Dendritic cell treated with granulocyte-macrophage colony-stimulating factor and Interleukin-4, amounts not matched to agents 40 ng/mL and 50 ng/mL, for 4 days (primary cell): ENCODE measurements around the gene LRCH1.

ENCODE experiments used
- H3K27ac Mint-ChIP-seq: one replicate; pipeline ENCODE4 v1.8.0; 2022; ENCODE audit warnings: mild to moderate bottlenecking, mixed read lengths
- H3K27me3 Mint-ChIP-seq: one replicate; pipeline ENCODE4 v1.8.0; 2022; ENCODE audit warnings: mild to moderate bottlenecking, mixed read lengths
- H3K36me3 Mint-ChIP-seq: one replicate; pipeline ENCODE4 v1.8.0; 2022; ENCODE audit warnings: low read depth, mixed read lengths
- H3K4me1 Mint-ChIP-seq: one replicate; pipeline ENCODE4 v1.8.0; 2022; ENCODE audit warnings: low read depth, mixed read lengths
- H3K4me3 Mint-ChIP-seq: one replicate; pipeline ENCODE4 v1.8.0; 2022; ENCODE audit warnings: mild to moderate bottlenecking, moderate library complexity, mixed read lengths
- H3K9me3 Mint-ChIP-seq: one replicate; pipeline ENCODE4 v1.8.0; 2022; ENCODE audit warnings: mixed read lengths
- intact Hi-C: fragments of 100-400 bp; cut with micrococcal nuclease; formaldehyde crosslinking; loops from one replicate; pipeline ENCODE4 v1.15.0; 2022

Gene LRCH1

DNA sequence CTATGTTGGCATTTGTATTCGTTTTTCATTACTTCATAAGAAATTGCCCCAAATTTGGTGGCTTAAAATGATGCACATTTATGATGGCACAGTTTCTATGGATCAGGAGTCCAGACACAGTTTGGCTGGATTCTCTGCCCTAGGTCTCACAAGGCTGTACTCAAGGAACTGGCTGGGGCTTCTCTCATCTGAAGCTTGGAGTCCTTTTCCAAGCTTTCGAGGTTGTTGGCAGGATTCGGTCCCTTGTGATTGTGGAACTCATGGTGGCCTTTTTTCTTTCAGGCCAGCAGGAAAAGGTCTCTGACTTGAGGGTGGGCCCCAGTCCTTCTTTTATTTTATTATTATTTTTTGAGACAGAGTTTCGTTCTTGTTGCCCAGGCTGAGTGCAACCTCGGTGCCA, 23.8 kb downstream of the LRCH1 start:
- peaks cover 67% of the 10 kb centered on the region for H3K4me1 Mint-ChIP-seq
- no peaks in the 10 kb centered on the region for H3K9me3 Mint-ChIP-seq
- peaks cover 11% of the 10 kb centered on the region for H3K36me3 Mint-ChIP-seq
- intact Hi-C loops = no loop called here
- H3K27ac Mint-ChIP-seq = no peak overlapping the region
- no peak overlapping the region for H3K4me3 Mint-ChIP-seq
- no peaks in the 10 kb centered on the region for H3K27me3 Mint-ChIP-seq

DNA sequence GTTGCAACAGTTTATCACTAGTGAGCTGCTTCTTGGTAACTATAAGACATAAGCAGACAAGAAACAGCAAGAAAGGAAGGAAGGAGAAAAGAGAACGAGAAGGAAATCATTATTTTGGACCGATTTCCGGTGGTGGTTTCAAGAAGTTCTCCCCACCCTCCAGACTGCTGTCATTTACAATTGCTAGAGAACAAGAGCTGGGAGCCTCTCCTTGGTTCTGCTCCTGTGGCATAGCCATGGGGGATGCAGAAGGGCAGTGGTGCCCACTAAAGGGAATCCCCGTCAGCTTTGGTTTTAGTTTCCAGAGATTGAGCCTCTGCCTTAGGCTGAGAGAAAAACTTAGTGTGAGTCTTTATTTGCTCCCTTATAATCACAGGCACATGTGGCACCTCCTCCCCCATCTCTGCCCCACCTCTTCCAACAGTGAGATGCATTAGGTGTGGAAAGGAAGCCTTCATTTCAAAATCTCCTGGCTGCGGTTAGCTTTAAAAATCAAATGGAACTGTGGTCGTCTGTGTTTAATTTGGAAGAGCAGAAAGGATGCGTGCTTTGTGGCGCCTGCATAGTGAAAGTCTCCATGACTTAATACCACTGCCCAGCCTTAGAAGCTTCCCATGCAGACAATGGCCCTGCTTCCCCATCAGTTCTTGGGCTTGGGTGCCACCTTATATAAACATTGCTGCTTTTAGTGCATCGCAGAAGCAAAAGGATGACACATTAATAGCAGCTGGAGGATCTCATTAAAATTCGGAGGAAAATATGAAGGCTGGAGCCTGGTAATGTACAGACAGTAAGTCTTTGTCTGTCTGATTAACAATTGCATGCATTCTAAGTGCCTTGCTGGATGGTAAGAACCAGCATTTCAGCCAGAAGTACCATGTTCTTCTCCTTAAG, 25.0 kb downstream of the LRCH1 start:
- Mint-ChIP-seq H3K4me3 (no peak overlapping the region), H3K27ac (peak overlapping the region; percentile 65), H3K9me3 (no peaks in the 10 kb centered on the region), H3K36me3 (peaks cover 11% of the 10 kb centered on the region), H3K4me1 (peaks cover 56% of the 10 kb centered on the region), H3K27me3 (no peaks in the 10 kb centered on the region)
- intact Hi-C loops = no loop called here

DNA sequence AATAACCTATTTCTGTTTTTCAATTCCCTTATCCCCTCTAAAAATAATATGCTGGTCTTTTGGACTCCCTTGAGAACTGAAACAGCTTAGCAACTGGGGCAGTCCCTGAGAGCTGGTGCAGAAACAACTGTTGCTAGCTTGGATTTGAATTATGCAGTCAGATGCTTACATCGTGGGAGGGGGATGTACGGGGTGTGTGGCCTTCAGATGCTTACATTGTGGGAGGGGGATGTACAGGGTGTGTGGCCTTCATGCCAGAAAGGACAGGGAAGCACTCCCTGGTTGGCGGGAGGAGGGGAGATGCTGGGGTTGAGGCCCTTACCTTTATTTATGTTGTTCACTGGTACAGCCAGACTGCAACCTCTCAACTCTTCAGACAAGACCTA, 25.6 kb downstream of the LRCH1 start:
- intact Hi-C loops = no loop called here
- Mint-ChIP-seq H3K4me1 (peaks cover 49% of the 10 kb centered on the region), H3K36me3 (peaks cover 11% of the 10 kb centered on the region), H3K9me3 (no peaks in the 10 kb centered on the region), H3K27ac (peak overlapping the region; percentile 65), H3K27me3 (no peaks in the 10 kb centered on the region), H3K4me3 (no peak overlapping the region)

DNA sequence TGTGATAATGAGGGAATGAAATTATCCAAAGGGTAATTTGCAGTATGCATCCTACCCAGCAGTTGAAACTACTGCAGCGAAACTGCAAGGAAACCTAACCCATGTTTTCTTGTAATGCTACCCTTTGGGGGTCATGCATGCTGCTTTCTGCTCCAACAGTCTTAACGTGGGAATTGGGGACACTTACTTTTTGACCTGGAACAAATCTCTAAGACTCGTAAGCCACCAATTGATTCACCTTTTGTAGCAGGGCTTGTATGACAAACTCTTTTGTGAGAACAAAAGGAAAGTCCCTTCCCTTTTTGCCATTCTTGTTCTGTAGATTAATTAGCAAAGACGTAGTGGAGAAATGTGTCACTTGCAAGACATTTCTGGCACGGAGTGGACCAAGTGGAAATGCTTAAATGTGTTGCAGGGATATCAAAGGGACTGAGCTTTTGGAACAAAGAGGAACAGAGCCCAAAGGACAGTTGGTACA, 27.4 kb downstream of the LRCH1 start:
- Mint-ChIP-seq H3K4me1 (peaks cover 45% of the 10 kb centered on the region), H3K36me3 (peaks cover 11% of the 10 kb centered on the region), H3K27me3 (no peaks in the 10 kb centered on the region), H3K9me3 (no peaks in the 10 kb centered on the region), H3K4me3 (no peak overlapping the region), H3K27ac (no peak overlapping the region)
- intact Hi-C loops = no loop called here

DNA sequence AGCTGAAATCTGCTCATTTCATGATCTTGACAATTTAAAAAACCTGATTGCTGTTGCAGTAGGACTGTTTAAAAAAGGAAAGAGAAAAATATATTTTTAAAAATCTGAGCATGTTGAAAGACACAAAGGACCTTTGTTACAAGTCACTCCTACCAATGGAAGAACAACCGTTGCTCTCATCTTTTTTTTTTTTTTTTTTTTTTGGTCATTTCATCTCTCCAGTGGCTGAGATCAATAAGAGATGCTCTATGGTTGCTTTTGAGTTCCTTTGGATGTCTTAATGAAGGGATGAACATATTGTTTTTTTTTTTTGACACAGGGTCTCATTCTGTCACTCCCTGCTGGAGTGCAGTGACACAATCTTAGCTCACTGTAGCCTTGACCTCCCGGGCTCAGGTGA, 29.2 kb downstream of the LRCH1 start:
- Mint-ChIP-seq H3K9me3 (no peaks in the 10 kb centered on the region), H3K27me3 (no peaks in the 10 kb centered on the region), H3K4me3 (no peak overlapping the region), H3K27ac (no peak overlapping the region), H3K36me3 (peaks cover 6% of the 10 kb centered on the region), H3K4me1 (peaks cover 51% of the 10 kb centered on the region)
- intact Hi-C loops = no loop called here

DNA sequence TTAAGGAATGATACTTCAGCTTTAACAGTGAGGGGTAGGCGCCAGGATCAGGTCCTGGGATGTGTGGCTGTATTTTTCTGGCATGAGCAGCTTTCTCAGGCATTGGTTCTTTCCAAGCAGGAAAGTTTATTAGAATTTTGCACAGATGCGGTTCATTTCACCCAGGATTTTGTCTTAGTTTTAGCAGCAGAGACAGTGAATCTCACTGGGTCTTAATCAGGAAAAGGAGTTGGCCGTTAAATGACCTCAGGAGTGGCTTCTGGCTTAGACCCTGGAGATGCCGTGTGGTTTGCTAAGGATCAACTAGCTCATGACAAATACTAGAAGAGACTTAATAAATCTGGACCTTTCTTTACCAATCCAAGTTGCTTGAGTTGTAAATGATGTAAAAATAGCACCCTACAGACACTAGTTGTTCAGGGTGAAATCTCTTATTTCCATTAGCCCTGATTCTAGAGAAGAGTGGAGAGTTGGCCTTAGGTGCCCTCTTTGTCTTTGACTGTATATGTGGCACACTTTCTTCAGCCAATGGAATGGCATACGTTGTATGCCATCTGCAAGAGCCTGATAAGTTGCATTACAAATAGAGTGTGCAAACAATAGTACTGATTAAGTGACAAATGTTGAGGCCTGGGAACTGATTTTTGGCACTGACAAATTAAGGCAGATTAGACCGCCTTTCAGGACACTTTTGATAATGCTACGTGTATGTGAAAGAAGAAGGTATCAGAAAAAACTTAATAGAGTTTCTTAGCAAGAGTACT, 34.0 kb downstream of the LRCH1 start:
- Mint-ChIP-seq H3K36me3 (no peaks in the 10 kb centered on the region), H3K4me1 (peaks cover 31% of the 10 kb centered on the region), H3K4me3 (no peak overlapping the region), H3K27ac (no peak overlapping the region), H3K9me3 (no peaks in the 10 kb centered on the region), H3K27me3 (no peaks in the 10 kb centered on the region)
- intact Hi-C loops = no loop called here

DNA sequence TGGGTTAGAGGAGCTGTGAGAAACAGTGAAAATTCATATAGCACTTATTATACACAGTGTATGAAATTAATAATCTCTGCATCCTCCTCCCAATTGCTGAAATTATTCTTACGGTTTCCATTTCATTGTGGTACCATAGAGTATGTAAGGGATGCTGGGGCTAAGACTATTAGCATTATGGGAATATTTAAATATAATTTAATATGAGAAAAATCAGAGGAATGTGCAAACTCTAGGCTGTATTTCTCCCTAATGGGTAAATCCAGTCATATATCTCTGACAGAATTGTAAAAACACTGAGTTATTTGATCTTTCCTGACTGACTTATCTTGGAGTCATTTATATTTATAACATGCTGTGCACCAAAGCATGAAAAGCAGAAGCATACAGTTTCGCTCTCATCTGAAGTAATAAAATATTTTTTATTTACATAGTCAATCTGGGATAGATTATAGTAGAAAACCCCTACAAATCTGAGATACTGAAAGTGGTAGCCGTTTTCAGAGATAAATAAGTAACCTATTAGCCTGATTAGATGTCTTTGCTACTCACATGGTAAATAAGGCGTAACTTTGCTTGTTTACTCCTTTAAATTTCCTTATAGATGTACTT, 34.9 kb downstream of the LRCH1 start:
- intact Hi-C loops = no loop called here
- Mint-ChIP-seq H3K27ac (no peak overlapping the region), H3K36me3 (no peaks in the 10 kb centered on the region), H3K4me3 (no peak overlapping the region), H3K4me1 (peaks cover 37% of the 10 kb centered on the region), H3K27me3 (no peaks in the 10 kb centered on the region), H3K9me3 (no peaks in the 10 kb centered on the region)

DNA sequence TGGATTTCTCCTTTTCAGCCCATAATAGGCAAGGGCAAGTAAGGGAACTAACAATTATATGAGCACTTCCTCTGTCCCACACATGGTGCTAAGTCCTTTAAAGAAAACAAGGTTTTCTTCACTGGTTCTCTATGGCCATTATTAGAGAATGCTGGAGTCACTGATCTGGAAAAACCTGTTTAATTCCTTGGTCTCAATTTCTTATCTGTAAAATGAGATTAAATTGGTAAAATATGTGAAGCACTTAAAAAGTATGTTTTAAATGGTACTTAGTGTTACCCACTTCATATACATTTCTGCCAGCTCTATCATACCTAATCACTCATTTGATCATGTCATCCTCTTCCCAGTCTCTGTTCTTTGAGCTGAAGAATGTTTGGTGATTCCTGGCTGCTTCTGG, 39.4 kb downstream of the LRCH1 start:
- Mint-ChIP-seq H3K27ac (no peak overlapping the region), H3K4me1 (peaks cover 56% of the 10 kb centered on the region), H3K27me3 (no peaks in the 10 kb centered on the region), H3K4me3 (no peak overlapping the region), H3K36me3 (no peaks in the 10 kb centered on the region), H3K9me3 (no peaks in the 10 kb centered on the region)
- intact Hi-C loops = no loop called here

DNA sequence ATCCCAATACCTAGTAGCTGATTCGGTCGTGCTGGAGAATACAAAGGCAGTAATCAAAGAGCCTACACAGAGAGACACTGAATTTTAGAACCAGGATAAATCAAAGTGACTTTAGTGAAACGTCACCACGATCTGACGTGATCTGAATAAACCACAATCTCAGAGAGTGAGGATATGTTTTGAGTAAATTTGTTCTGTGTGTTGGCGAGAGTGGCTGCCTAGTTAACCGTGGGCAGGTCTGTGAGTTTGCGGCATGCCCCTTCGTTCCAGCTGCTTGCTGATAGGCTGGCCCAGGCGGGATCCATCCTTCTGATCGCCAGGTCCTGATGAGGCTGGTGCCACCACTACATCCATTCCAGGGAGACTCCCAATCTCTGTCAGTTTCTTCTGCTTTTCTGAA, 40.4 kb downstream of the LRCH1 start:
- intact Hi-C loops = no loop called here
- Mint-ChIP-seq H3K4me1 (peaks cover 62% of the 10 kb centered on the region), H3K9me3 (no peaks in the 10 kb centered on the region)

DNA sequence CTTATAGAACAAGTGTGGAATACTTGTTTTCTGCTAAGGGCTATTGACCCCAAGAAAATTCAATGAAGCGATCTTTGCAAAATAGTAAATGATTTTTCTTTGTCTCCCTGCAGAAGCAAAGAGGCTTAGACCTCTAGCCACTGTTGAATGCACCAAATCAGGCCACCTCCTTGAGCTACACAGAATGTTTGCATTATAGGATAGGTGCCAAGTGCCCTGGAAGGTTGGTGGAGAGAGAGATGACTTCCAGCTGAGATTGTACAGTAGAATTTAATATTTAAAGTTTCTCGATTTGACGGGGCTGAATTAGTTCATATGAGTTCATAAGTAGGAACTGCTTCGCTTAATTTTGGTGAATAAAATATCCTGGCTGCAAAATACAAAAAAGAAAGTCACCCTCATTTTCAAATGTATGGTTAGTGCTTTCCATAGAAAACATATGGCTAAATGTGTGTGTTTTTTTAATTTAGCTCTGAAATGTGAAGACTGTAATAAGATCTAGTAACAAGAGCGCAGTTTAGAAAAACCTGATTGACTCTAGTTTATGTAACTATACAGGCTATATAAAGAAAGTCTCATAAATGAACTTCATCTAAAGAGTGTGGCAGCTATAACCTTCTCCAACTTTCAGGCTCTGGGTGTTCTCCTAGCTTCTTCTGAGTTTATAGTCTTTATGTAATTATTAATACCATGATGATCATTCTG, 41.6 kb downstream of the LRCH1 start:
- Mint-ChIP-seq H3K27ac (peak overlapping the region; percentile 87), H3K9me3 (no peaks in the 10 kb centered on the region), H3K27me3 (no peaks in the 10 kb centered on the region), H3K4me3 (no peak overlapping the region), H3K36me3 (no peaks in the 10 kb centered on the region), H3K4me1 (peaks cover 70% of the 10 kb centered on the region)
- intact Hi-C loops = loop anchor here (5.0 kb wide), 1 partner anchor 42 kb away; the partner anchor contains the start of gene LRCH1

More for the DNA sequence above, 40.4 kb downstream of the LRCH1 start:
- H3K4me3 Mint-ChIP-seq = no peak overlapping the region
- no peaks in the 10 kb centered on the region for H3K36me3 Mint-ChIP-seq
- no peak overlapping the region for H3K27ac Mint-ChIP-seq
- H3K27me3 Mint-ChIP-seq = no peaks in the 10 kb centered on the region

DNA sequence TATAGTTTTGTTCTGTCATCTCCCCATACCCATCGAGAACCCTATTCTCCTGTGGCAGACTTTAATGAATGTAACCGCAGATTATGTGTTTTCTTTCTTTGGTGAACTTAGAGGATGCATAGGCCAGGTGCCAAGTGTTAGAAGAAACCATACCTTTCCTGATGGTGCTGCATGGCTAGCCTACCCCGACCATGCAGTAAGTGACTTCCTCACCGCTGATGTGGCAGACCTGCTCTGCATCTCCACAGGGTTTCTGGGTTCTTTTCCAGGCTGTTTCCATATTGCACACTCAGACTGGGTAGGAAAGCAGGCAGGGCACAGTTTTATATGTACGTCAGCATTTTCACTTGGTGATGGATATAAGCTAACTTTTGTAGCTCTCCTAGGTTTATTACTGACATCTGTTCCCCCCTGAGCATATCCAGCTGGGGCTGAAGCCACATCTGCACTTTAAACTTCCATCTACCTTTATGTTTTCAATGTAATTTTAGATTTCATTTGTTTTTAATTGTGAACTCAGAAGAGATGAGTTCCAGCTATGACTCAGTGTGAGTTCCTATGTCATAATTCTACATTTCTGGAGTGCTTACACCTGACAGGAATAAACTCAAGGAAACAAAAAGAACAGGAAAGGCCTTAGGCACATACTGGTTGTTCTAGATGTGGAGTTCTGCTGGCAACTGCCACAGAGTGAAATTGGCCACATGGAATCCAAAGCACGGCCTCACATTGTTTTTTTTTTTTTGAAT, 42.3 kb downstream of the LRCH1 start:
- intact Hi-C loops = loop anchor here (5.0 kb wide), 1 partner anchor 43 kb away; the partner anchor contains the start of gene LRCH1
- Mint-ChIP-seq H3K36me3 (no peaks in the 10 kb centered on the region), H3K9me3 (no peaks in the 10 kb centered on the region), H3K4me3 (peak overlapping the region; percentile 42), H3K4me1 (peaks cover 63% of the 10 kb centered on the region), H3K27ac (peak overlapping the region; percentile 87), H3K27me3 (no peaks in the 10 kb centered on the region)

DNA sequence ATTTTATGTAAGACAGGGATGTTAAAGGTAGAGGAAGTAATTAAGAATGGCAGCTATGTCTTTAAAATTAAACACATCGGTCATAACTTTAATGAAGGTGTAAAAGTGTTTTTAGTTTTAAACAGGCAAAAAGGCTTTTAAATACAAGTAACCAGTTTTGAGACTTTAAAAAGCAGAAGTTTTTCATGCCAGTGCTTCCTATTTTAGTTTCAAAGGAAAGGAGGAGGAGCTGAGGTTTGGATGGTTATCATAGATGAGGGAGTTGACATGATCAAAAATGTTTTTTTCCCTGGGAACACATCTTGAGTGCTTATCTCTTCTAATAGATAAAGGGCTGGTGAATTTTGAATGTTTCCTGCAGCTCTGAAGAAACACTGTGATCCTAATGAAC, 42.9 kb downstream of the LRCH1 start:
- intact Hi-C loops = loop anchor here (5.0 kb wide), 1 partner anchor 44 kb away; the partner anchor contains the start of gene LRCH1
- H3K36me3 Mint-ChIP-seq = no peaks in the 10 kb centered on the region
- H3K27me3 Mint-ChIP-seq = no peaks in the 10 kb centered on the region
- peaks cover 64% of the 10 kb centered on the region for H3K4me1 Mint-ChIP-seq
- no peaks in the 10 kb centered on the region for H3K9me3 Mint-ChIP-seq
- peak overlapping the region; percentile 42 for H3K4me3 Mint-ChIP-seq
- H3K27ac Mint-ChIP-seq = peak overlapping the region; percentile 87

DNA sequence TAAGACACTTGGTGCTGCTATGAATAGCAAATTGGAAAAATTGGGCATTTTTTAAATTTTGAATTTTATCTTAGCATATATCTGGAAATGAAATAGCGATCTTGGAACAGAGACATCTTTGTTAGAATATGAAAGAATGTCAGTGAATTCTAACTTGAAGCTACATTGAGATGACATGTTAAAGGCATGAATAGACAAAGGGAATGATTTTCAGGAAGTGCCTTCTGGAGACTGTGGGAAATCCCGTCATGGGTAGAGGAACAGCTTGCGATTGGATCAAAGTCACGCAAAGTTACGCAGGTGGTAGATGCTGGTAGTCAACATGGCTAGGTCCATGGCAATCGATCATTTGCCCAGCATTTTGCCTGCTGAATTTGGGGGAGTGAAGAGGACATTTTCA, 43.5 kb downstream of the LRCH1 start:
- Mint-ChIP-seq H3K4me1 (peaks cover 69% of the 10 kb centered on the region), H3K36me3 (no peaks in the 10 kb centered on the region), H3K27ac (peak overlapping the region; percentile 87), H3K27me3 (no peaks in the 10 kb centered on the region), H3K9me3 (no peaks in the 10 kb centered on the region), H3K4me3 (no peak overlapping the region)
- intact Hi-C loops = loop anchor here (5.0 kb wide), 1 partner anchor 44 kb away; the partner anchor contains the start of gene LRCH1
